AG09319 (cell line): ENCODE measurements around the gene ZNF526.

ENCODE experiments used
- DNase-seq: peaks from one replicate; pipeline ENCODE4 v3.0.0-alpha.2; 2010; ENCODE audit warnings: low read depth; ENCODE audit errors: extremely low read depth
- TF ChIP-seq, protein P1 (sequence below): IDR thresholded peaks from 2 replicates; pipeline ENCODE4 v1.5.1; 2011; ENCODE audit warnings: low read depth, mild to moderate bottlenecking, inconsistent platforms, low read length, moderate library complexity

The ZNF526 gene

GRCh38 chr19:42197375-42197817, 22.7 kb upstream of the ZNF526 start:
- no peak for DNase-seq
- TF ChIP-seq, protein P1, sequence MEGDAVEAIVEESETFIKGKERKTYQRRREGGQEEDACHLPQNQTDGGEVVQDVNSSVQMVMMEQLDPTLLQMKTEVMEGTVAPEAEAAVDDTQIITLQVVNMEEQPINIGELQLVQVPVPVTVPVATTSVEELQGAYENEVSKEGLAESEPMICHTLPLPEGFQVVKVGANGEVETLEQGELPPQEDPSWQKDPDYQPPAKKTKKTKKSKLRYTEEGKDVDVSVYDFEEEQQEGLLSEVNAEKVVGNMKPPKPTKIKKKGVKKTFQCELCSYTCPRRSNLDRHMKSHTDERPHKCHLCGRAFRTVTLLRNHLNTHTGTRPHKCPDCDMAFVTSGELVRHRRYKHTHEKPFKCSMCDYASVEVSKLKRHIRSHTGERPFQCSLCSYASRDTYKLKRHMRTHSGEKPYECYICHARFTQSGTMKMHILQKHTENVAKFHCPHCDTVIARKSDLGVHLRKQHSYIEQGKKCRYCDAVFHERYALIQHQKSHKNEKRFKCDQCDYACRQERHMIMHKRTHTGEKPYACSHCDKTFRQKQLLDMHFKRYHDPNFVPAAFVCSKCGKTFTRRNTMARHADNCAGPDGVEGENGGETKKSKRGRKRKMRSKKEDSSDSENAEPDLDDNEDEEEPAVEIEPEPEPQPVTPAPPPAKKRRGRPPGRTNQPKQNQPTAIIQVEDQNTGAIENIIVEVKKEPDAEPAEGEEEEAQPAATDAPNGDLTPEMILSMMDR: no peak

DNA sequence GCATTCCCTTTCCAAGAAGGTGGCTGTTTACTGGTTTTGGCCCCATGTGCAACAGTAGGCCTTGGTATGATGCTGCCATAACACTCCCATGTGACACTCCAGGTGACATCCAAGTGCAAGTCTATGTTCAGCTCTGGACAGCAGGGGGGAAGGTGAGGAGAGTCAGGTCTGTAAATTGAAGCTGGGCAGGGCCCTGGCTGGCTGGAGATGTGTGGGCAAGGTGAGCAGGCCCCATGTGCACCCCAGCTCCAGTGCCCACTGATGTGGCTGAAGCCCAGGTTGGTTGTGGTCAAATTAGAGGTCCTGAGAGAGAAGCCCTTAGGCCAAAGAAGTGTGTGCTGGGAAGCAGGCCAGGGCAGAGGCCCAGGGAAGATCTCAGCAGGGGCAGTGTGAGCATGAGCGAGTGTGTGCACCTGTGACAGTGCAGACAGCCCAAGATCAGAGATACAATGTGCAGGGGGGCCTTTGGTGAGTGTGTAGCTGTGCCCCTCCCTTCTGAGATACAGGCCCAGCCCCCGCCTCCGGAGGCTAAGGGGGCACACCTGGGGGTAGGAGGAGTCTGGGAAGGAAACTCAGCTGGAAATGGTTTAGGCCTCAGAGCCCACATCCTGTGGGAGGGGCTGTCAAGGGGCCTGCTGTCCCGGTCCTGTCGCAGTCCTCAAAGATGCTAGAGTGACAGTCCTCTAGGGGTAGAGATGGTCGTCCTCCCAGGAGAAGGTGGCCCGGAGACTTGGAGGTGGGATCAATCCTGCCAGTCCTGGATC, 21.3 kb upstream of the ZNF526 start:
- TF ChIP-seq, protein P1: no peak
- no peak for DNase-seq

DNA sequence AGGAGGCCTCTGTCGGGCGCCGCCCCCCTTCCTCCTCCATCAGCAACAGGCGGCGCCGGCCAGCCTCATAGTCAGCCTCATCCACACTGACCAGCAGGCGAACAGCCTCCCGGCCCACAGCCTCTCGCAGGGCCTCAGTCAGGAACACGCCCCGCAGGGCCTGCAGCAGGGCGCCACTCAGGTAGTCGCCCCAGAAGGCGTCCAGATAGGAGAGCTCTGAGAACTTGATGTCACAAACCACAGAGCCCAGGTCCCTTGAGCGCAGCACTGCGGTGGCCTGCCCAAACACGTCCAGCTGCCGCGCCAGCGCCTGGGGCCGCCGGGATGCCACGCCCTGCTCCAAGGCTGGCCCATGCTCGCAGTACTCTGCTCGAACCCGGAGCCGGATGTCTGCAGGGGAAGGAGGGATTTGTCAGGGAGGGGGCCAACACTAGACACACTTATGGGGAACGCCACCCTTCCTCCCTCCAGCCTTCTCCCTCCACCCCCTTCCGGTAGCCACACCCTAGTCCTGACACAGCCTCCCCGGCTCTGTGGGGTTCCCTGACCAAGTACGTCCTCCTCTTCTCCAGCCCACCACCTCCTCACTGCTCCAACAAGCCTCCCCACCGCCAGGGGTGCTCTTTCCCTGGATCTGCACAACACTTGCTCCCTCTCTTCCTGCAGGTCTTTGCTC, 20.5 kb upstream of the ZNF526 start:
- no peak for DNase-seq
- TF ChIP-seq, protein P1: no peak

DNA sequence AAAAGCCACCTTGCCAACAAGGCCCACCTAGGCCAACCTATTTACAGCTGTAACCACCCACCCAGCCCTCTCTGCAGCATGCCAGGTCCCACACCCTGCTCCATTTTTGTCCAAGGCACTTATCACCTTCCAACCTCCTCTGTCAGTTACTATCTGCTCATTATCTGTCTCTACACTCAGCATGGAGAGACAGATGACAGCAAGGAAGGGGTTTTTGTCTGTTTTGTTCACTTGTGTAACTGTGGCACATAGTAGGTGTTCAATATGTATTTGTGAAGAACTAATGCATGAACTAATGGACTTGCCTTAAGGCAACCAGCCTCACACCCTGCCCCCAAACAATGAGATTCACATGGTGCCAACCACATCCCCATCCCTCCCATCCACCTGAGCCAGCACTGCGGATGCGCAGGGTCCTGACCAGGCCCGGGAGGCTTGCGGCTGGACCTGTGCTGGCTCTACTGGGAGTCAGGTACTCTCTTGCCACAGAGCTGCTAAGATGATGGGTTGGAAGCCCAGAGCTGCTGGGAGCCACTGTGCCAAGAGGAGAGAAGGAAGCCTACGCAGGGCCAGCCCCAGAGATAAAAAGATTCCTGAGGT, 19.9 kb upstream of the ZNF526 start:
- DNase-seq: no peak
- TF ChIP-seq, protein P1: no peak

DNA sequence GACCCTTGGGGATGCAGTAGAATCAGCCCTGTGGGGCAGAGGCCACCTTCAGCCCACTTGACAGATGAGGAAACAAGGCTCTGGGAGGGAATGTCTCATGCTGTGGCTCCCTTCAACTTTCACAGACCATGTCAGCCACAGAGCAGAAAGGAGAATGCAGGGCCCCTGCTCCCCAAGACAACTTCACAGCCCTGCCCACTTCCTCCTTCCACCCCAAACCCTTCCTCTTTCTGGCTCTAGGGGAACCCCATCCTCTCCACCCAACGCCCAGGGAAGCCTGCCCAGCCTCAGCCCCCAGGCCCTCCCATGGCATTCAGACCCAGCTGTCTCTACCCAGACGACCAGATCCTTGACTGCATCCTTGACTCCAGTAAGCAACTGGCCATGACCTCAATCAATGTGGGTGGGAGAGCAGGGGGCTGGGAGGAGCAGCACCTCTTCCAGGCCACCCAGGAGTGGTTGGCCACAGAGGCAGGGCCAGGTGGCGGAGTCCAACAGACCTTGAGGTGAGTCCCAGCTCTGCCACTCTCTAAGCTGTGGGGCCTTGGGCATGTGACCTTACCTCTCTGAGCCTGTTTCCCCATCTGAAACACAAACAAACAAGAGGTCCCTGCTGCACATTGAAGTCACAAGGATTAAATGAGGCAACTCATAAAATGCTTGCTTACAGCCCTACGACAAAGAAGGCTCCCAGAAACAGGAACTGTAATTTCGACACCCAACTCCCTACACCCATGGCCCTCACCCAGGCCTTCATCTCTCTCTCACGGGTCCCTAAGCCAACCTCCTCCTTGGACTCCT, 18.4 kb upstream of the ZNF526 start:
- TF ChIP-seq, protein P1: no peak
- no peak for DNase-seq

GRCh38 chr19:42202290-42202880, 17.7 kb upstream of the ZNF526 start:
- TF ChIP-seq, protein P1: no peak

More at GRCh38 chr19:42202290-42202880, 17.7 kb upstream of the ZNF526 start:
- no peak for DNase-seq
